Right renal cortex interstitium (tissue), 3 donors: ENCODE results near the gene ENTPD2. TPM values are rescaled to one million over a fixed set of nuclear protein-coding genes. Genes with fewer than 3 reads are reported as not detected.
A peak's percentile ranks its signal among the peaks of the same experiment; 100 is the strongest.

ENCODE experiments used
- DNase-seq, 3 donors: peaks; one replicate each; pipeline ENCODE4 v3.0.0-alpha.2; 2013; ENCODE audit warnings: low read depth in 3 of 3, low spot score in 2 of 3
- polyA plus RNA-seq, 3 donors: library from polyadenylated mRNA; unstranded; fragments of 120-200 nt; gene quantifications; one replicate each; pipeline ENCODE4 v1.2.1, GENCODE V29; 2013; ENCODE audit not compliant: insufficient read length in 3 of 3

The ENTPD2 gene
- polyA plus RNA-seq, 3 donors = 2.9 to 3.9 (median 3.3) TPM

GRCh38 chr9:137080260-137081122 lies 26.6 kb upstream of the ENTPD2 start:
- DNase-seq = no peak

- no peak for DNase-seq
Measured at GRCh38 chr9:137079401-137079787, 25.5 kb upstream of the ENTPD2 start.

- no peak for DNase-seq
Measured at GRCh38 chr9:137078701-137079400, 25.0 kb upstream of the ENTPD2 start.

DNA sequence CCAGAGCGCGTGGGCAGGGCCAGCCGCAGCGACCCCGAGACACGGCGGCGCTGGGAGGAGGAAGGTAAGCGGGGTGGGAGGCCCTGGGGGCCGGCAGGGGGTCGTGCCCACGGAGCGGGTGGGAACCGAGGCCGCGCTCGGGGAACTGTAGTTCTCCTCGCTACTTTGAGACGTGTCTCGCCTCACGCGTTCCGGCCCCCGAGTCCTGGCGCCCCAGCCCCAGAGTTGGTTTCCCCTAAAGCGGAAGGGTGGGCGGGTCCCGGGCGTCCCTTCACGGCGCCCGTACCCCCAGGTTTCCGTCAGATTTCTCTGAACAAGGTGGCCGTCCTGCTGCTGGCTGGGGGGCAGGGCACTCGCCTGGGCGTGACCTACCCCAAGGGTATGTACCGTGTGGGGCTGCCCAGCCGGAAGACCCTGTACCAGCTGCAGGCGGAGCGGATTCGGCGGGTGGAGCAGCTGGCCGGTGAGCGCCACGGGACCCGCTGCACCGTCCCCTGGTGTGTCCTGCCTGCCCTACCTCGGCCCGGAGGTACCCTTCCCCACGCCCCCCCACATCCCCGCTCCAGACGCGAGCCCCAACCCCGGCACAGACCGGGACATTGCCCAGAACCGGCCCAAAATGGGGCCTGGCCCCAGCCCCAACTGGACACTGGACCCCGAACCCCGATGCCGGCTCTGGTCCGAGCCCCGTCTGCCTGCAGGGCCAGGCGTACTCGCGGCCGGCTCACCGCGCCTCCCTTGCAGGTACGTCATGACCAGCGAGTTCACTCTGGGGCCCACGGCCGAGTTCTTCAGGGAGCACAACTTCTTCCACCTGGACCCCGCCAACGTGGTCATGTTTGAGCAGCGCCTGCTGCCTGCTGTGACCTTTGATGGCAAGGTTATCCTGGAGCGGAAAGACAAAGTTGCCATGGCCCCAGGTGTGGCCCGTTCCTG lies 24.2 kb upstream of the ENTPD2 start:
- DNase-seq = no peak

DNA sequence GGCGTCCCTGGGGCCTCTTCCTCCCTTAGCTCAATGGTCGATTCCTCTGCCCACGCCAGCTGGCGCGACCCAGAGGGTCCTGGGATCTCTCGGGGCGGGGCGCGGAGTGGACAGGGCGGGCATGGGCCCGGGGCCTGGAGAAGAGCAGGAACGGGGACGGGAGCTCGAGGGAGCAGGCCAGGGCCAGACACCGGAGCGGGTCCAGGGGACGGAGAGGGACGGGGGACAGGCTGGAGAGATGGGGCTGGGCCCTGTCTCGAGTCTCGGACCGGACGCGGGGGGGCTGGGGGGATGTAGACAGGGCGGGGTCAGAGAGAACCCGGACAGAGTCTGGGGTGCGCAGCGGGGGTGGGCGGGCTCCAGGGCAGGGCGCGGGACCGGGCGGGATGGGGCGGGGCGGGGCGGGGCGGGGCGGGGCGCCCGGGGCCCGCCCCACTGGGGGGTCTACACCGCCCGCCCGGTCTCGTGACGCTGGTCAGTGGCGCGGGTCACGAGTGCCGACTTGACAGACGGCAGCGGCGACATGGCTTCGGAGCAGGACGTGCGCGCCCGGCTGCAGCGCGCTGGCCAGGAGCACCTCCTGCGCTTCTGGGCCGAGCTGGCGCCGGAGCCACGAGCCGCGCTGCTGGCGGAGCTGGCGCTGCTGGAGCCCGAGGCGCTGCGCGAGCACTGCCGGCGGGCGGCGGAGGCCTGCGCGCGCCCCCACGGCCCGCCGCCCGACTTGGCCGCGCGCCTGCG lies 23.3 kb upstream of the ENTPD2 start, which contains the start of gene UAP1L1:
TSS of gene UAP1L1 (plus strand) at position 508 of the 738 bp plus-strand sequence. CDS start at position 524, 16 bp downstream.
- no peak for DNase-seq

DNA sequence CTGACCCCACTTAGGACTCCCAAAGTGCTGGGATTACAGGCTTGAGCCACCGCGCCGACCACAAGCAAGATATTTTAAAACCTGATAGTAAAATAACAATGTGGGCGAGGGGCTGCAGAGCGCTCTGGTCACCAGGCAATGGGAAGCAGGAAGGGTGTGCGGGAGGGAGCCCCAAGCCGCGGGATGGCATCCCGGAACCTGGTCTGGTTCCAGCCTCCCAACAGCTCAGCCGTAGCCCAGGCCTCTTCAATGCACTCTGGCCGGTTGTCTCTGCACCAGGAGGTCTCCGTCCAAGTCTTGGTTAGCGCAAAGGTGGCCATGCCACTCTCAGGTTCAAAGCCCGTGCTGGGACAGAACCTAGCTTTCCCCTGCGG lies 22.8 kb upstream of the ENTPD2 start:
- no peak for DNase-seq

DNA sequence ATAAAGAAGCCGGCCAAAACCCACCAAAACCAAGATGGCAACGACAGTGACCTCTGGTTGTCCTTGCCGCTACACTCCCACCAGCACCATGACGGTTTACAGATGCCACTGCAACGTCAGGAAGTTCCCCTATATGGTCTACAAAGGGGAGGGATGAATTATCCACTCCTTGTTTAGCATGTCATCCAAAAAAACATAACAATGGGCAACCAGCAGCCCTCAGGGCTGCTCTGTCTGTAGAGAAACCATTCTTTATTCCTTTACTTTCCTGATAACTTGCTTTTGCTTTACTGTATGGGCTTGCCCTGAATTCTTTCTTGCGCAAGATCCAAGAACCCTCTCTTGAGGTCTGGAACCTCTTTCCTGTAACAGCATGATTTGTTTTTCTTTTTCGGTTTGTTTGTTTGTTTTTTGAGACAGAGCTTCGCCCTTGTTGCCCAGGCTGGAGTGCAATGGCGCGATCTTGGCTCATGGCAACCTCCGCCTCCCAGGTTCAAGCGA lies 21.5 kb upstream of the ENTPD2 start:
- no peak for DNase-seq

GRCh38 chr9:137074657-137075274 lies 20.9 kb upstream of the ENTPD2 start:
- DNase-seq = no peak

DNA sequence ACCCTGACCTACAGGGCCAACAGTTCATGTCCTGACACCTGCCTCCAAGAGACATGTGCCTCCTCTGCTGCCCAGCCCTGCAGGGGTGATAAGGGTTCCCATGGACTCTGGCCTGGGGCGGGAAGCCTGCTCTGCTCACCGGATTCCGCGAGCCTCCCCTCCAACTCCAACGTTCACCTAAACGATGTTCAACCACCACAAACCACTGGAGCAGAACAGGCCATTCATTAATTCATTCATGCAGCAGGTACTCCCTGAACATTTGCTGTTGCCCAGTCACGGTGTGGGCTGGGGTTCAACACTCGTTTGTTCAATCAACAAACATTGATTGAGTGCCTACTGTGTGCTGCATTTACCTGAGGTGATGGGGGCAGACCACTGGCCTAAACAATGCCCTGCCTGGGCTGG lies 20.1 kb upstream of the ENTPD2 start:
- DNase-seq = no peak

GRCh38 chr9:137071282-137071681 lies 17.4 kb upstream of the ENTPD2 start:
- no peak for DNase-seq

- DNase-seq = no peak
Measured at GRCh38 chr9:137070906-137071275, 17.0 kb upstream of the ENTPD2 start.

GRCh38 chr9:137070201-137070905 lies 16.5 kb upstream of the ENTPD2 start, which contains the start of gene SAPCD2:
Gene SAPCD2 (minus strand): TSS chr9:137070557. CDS start chr9:137070460, 97 bp downstream.
- DNase-seq = peak in 1 of 3 donors; percentile 69

DNA sequence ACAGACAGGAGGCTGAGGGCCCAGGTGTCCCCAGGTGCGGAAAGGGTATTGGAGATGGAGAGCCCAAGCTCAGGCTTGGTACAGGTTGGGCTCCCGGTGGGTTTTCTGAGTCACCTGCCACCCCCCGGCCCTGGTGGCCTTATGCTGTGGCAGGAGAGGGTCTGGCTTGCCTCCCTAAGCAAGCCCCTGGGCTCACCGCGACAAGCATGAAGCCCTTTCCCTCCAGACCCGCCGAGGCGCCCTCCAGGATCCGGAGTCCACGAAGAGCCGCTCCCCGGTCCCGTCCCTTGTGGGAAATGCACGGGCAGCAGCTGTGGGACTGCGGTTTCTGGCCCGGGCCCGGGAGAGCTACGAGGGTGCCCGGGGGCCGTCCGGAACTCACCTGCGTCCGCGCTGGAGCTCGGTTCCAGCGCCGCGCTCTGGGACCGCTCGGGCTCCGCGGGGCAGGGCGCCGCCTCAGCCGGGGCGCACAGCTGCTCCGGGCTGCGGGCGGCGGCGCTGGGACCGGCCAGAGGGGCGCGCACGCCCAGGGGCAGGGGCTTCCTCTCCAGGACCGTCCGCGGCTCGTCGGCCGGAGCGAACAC lies 15.7 kb upstream of the ENTPD2 start:
- DNase-seq = no peak

GRCh38 chr9:137068539-137069507 lies 15.0 kb upstream of the ENTPD2 start:
- no peak for DNase-seq

- DNase-seq = no peak
Measured at GRCh38 chr9:137067860-137068538, 14.1 kb upstream of the ENTPD2 start.

DNA sequence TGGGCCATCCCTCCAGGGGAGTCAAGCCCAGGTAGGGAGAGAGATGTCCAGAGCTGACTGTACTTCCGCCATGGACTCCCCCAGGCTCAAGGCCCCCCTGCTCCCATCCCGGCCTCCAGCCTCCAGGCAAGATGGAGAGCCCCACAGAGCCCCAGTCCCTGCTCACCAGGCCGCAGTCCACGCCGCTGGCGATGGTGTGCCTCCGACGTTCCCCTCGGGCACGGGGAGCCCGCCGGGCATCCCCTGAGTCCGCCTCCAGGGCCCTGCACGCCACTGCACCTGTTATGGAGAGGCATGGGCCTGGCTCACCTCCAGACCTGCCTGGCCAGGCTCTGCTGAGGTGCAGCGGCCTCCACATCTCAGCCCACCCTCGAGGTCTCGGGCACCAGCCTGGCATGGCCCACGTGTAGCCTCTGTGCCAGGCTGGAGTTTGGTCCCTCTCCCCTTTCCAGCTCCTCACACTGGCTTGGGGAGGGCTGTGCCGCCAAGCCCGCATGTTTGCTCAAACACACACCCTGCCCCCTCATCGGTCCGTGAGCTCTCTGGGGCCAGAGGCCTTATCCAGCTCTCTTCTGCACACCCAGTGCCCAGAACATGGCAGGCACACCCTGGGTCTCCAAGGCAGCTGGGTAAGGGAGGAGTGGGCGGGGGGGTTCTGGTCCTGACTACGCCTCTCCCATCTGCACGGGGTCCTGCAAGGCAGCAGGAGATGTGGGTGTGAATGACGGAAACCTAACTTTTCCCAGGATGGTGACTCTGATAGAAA lies 12.4 kb upstream of the ENTPD2 start:
- no peak for DNase-seq
